ENCODE results near the gene GRM5. TPM values are rescaled to one million over a fixed set of nuclear protein-coding genes. Genes with fewer than 3 reads are reported as not detected.
"Not testable (repeated sequence)": the region's sequence is repeated elsewhere in the genome, so short reads cannot be mapped to it uniquely, and the experiment has no call there.

GRM5 gene
- polyA plus RNA-seq, 1 donor from 2014 or later = not detected

GRCh38 chr11:88544656-88545280 is 521.0 kb downstream of the GRM5 start:
- Mint-ChIP-seq H3K27ac (no peak overlapping the region), H3K4me1 (peaks cover 0 to 2% (median 2%) of the 10 kb centered on the region in 3 donors), H3K36me3 (no peaks in the 10 kb centered on the region), H3K9me3 (no peaks in the 10 kb centered on the region), H3K4me3 (no peak overlapping the region), H3K27me3 (peaks cover 1% of the 10 kb centered on the region)

GRCh38 chr11:88543902-88544655 is 521.7 kb downstream of the GRM5 start:
- no peaks in the 10 kb centered on the region for H3K36me3 Mint-ChIP-seq
- peaks cover 1% of the 10 kb centered on the region for H3K27me3 Mint-ChIP-seq
- no peak overlapping the region for H3K4me3 Mint-ChIP-seq
- H3K27ac Mint-ChIP-seq = no peak overlapping the region
- peaks cover 0 to 2% (median 2%) of the 10 kb centered on the region in 3 donors for H3K4me1 Mint-ChIP-seq
- H3K9me3 Mint-ChIP-seq = no peaks in the 10 kb centered on the region

GRCh38 chr11:88541006-88541405 is 524.8 kb downstream of the GRM5 start:
- no peaks in the 10 kb centered on the region for H3K36me3 Mint-ChIP-seq
- H3K27me3 Mint-ChIP-seq = peaks cover 1% of the 10 kb centered on the region
- no peaks in the 10 kb centered on the region for H3K9me3 Mint-ChIP-seq
- no peak overlapping the region for H3K27ac Mint-ChIP-seq
- peaks cover 0 to 2% (median 2%) of the 10 kb centered on the region in 3 donors for H3K4me1 Mint-ChIP-seq
- no peak overlapping the region for H3K4me3 Mint-ChIP-seq

GRCh38 chr11:88538098-88538497 is 527.7 kb downstream of the GRM5 start:
- no peak overlapping the region for H3K4me3 Mint-ChIP-seq
- H3K27me3 Mint-ChIP-seq = peaks cover 1% of the 10 kb centered on the region
- no peaks in the 10 kb centered on the region for H3K36me3 Mint-ChIP-seq
- H3K4me1 Mint-ChIP-seq = no peaks in the 10 kb centered on the region
- H3K27ac Mint-ChIP-seq = no peak overlapping the region
- no peaks in the 10 kb centered on the region for H3K9me3 Mint-ChIP-seq

- Mint-ChIP-seq H3K4me1 (no peaks in the 10 kb centered on the region), H3K36me3 (no peaks in the 10 kb centered on the region), H3K27ac (no peak overlapping the region), H3K4me3 (no peak overlapping the region), H3K9me3 (no peaks in the 10 kb centered on the region), H3K27me3 (peaks cover 1% of the 10 kb centered on the region)
These were observed 528.2 kb downstream of the GRM5 start for GRCh38 chr11:88537613-88538012.

GRCh38 chr11:88536616-88537265 is 529.0 kb downstream of the GRM5 start:
- no peaks in the 10 kb centered on the region for H3K9me3 Mint-ChIP-seq
- H3K4me3 Mint-ChIP-seq = no peak overlapping the region
- H3K27me3 Mint-ChIP-seq = peaks cover under 1% of the 10 kb centered on the region
- no peaks in the 10 kb centered on the region for H3K4me1 Mint-ChIP-seq
- H3K27ac Mint-ChIP-seq = no peak overlapping the region
- no peaks in the 10 kb centered on the region for H3K36me3 Mint-ChIP-seq

GRCh38 chr11:88535916-88536547 is 529.8 kb downstream of the GRM5 start:
- H3K27me3 Mint-ChIP-seq = peaks cover 2% of the 10 kb centered on the region
- no peaks in the 10 kb centered on the region for H3K9me3 Mint-ChIP-seq
- H3K36me3 Mint-ChIP-seq = no peaks in the 10 kb centered on the region
- no peak overlapping the region for H3K27ac Mint-ChIP-seq
- no peak overlapping the region for H3K4me3 Mint-ChIP-seq
- H3K4me1 Mint-ChIP-seq = no peaks in the 10 kb centered on the region

GRCh38 chr11:88535266-88535665 is 530.5 kb downstream of the GRM5 start:
- H3K27me3 Mint-ChIP-seq = peaks cover 2% of the 10 kb centered on the region
- H3K36me3 Mint-ChIP-seq = no peaks in the 10 kb centered on the region
- H3K9me3 Mint-ChIP-seq = no peaks in the 10 kb centered on the region
- H3K4me1 Mint-ChIP-seq = no peaks in the 10 kb centered on the region
- H3K4me3 Mint-ChIP-seq = no peak overlapping the region
- no peak overlapping the region for H3K27ac Mint-ChIP-seq

- H3K36me3 Mint-ChIP-seq, H3K9me3 Mint-ChIP-seq, H3K4me3 Mint-ChIP-seq, H3K27me3 Mint-ChIP-seq, H3K4me1 Mint-ChIP-seq, H3K27ac Mint-ChIP-seq: not testable (repeated sequence)
These were observed 531.1 kb downstream of the GRM5 start for GRCh38 chr11:88534706-88535105.

GRCh38 chr11:88534185-88534584 is 531.6 kb downstream of the GRM5 start:
- Mint-ChIP-seq H3K4me1 (no peaks in the 10 kb centered on the region), H3K27ac (no peak overlapping the region), H3K36me3 (no peaks in the 10 kb centered on the region), H3K27me3 (peaks cover 2% of the 10 kb centered on the region), H3K9me3 (no peaks in the 10 kb centered on the region), H3K4me3 (no peak overlapping the region)

GRCh38 chr11:88533001-88533400 is 532.8 kb downstream of the GRM5 start:
- peaks cover 2% of the 10 kb centered on the region for H3K27me3 Mint-ChIP-seq
- H3K9me3 Mint-ChIP-seq = no peaks in the 10 kb centered on the region

GRCh38 chr11:88531831-88532230 is 534.0 kb downstream of the GRM5 start:
- Mint-ChIP-seq H3K4me1 (no peaks in the 10 kb centered on the region), H3K4me3 (no peak overlapping the region), H3K27me3 (peaks cover 9% of the 10 kb centered on the region), H3K9me3 (no peaks in the 10 kb centered on the region), H3K36me3 (no peaks in the 10 kb centered on the region), H3K27ac (no peak overlapping the region)

More at GRCh38 chr11:88533001-88533400, 532.8 kb downstream of the GRM5 start:
- Mint-ChIP-seq H3K4me1 (no peaks in the 10 kb centered on the region), H3K27ac (no peak overlapping the region), H3K36me3 (no peaks in the 10 kb centered on the region), H3K4me3 (no peak overlapping the region)

GRCh38 chr11:88529426-88529825 is 536.4 kb downstream of the GRM5 start:
- peaks cover 0 to 3% (median 0%) of the 10 kb centered on the region in 3 donors for H3K9me3 Mint-ChIP-seq
- no peaks in the 10 kb centered on the region for H3K4me1 Mint-ChIP-seq
- H3K4me3 Mint-ChIP-seq = no peak overlapping the region
- no peak overlapping the region for H3K27ac Mint-ChIP-seq
- peaks cover 14% of the 10 kb centered on the region for H3K27me3 Mint-ChIP-seq
- H3K36me3 Mint-ChIP-seq = no peaks in the 10 kb centered on the region

GRCh38 chr11:88523386-88524071 is 542.3 kb downstream of the GRM5 start:
- no peaks in the 10 kb centered on the region for H3K4me1 Mint-ChIP-seq
- peaks cover 0 to 3% (median 0%) of the 10 kb centered on the region in 3 donors for H3K9me3 Mint-ChIP-seq
- H3K27ac Mint-ChIP-seq = no peak overlapping the region
- H3K4me3 Mint-ChIP-seq = no peak overlapping the region
- H3K36me3 Mint-ChIP-seq = no peaks in the 10 kb centered on the region
- H3K27me3 Mint-ChIP-seq = peaks cover 20% of the 10 kb centered on the region

Measured in IgD-negative memory B cell (primary cell).